Keratinocyte (primary cell): ENCODE data around the gene CLEC18A.

Experiments used
- EZH2 ChIP-seq: IDR thresholded peaks from one replicate; pipeline ENCODE4 v1.6.1; 2012; ENCODE audit warnings: inconsistent platforms, mild to moderate bottlenecking, low read length, moderate library complexity
- TF ChIP-seq, protein P1 (sequence below), 3 experiments: IDR thresholded peaks in 1 of 3; conservative IDR thresholded peaks in 1 of 3; optimal IDR thresholded peaks in 1 of 3; 2 replicates in 2 of 3; 3 replicates in 1 of 3; pipeline versions ENCODE3 to v1.5.1; 2011; ENCODE audit warnings: low read length in 3 of 3, mild to moderate bottlenecking in 3 of 3, moderate library complexity in 2 of 3, control low read depth in 1 of 3, inconsistent platforms in 1 of 3; ENCODE audit not compliant: insufficient read depth in 2 of 3; ENCODE audit errors: extremely low read depth in 1 of 3

- TF ChIP-seq, protein P1, sequence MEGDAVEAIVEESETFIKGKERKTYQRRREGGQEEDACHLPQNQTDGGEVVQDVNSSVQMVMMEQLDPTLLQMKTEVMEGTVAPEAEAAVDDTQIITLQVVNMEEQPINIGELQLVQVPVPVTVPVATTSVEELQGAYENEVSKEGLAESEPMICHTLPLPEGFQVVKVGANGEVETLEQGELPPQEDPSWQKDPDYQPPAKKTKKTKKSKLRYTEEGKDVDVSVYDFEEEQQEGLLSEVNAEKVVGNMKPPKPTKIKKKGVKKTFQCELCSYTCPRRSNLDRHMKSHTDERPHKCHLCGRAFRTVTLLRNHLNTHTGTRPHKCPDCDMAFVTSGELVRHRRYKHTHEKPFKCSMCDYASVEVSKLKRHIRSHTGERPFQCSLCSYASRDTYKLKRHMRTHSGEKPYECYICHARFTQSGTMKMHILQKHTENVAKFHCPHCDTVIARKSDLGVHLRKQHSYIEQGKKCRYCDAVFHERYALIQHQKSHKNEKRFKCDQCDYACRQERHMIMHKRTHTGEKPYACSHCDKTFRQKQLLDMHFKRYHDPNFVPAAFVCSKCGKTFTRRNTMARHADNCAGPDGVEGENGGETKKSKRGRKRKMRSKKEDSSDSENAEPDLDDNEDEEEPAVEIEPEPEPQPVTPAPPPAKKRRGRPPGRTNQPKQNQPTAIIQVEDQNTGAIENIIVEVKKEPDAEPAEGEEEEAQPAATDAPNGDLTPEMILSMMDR (optimal IDR thresholded peaks at IDR 0.05 in 1 of 3, IDR thresholded peaks at IDR 0.05 in 1 of 3, conservative IDR thresholded peaks at IDR 0.05 in 1 of 3; ENCODE audit: extremely low read depth in 1 of 3, insufficient read depth in 2 of 3, low read length in 3 of 3), result no peak
- TF ChIP-seq EZH2, result no peak
These were observed 26.4 kb upstream of the CLEC18A start for GRCh38 chr16:69924777-69925191.
